Transverse colon (tissue), 4 donors: ENCODE results near the gene PLEKHA6. TPM values are rescaled to one million over a fixed set of nuclear protein-coding genes. Genes with fewer than 3 reads are reported as not detected.

Source experiments
- DNase-seq: peaks from one replicate; pipeline ENCODE4 v3.0.0-alpha.2; 2019
- H3K27ac ChIP-seq, 4 donors: fragments of 200-600 bp; sonication (generic); 2 replicates each; pipeline ENCODE4 v1.5.1; 2016 to 2018; ENCODE audit warnings: inconsistent platforms in 4 of 4
- H3K27me3 ChIP-seq: fragments of 200-600 bp; sonication (generic); 2 replicates; pipeline ENCODE4 v1.5.1; 2017; ENCODE audit warnings: inconsistent platforms
- H3K36me3 ChIP-seq, 4 donors: fragments of 200-600 bp; sonication (generic); 2 replicates each; pipeline ENCODE4 v1.5.1; 2017 to 2019; ENCODE audit warnings: inconsistent platforms in 4 of 4
- H3K4me1 ChIP-seq, 4 donors: fragments of 200-600 bp; sonication (generic); 2 replicates each; pipeline ENCODE4 v1.5.1; 2017 to 2020; ENCODE audit warnings: inconsistent platforms in 4 of 4
- H3K4me3 ChIP-seq, 4 donors: fragments of 200-600 bp; sonication (generic); 1 replicate in 1 of 4; 2 replicates in 3 of 4; pipeline versions ENCODE4 v1.5.1 to v1.6.1; 2017 to 2019; ENCODE audit warnings: inconsistent platforms in 4 of 4
- H3K9me3 ChIP-seq, 2 donors: fragments of 200-600 bp; sonication (generic); 2 replicates each; pipeline ENCODE4 v1.5.1; 2017 to 2019; ENCODE audit warnings: inconsistent platforms in 2 of 2
- CTCF ChIP-seq, 5 experiments: fragments of 200-600 bp in 3 of 5; fragments of 450-650 bp in 2 of 5; sonication (generic) in 3 of 5; IDR thresholded peaks; 1 replicate in 2 of 5; 2 replicates in 3 of 5; pipeline ENCODE4 v1.5.1; 2016 to 2017; ENCODE audit warnings: antibody characterized with exemption in 5 of 5, inconsistent platforms in 3 of 5, mild to moderate bottlenecking in 2 of 5, moderate library complexity in 1 of 5
- EP300 ChIP-seq: sonication (generic); formaldehyde crosslinking; IDR thresholded peaks from one replicate; pipeline ENCODE4 v1.6.1; 2017; ENCODE audit warnings: antibody characterized with exemption, low read depth
- POLR2A ChIP-seq: fragments of 450-650 bp; IDR thresholded peaks from one replicate; pipeline ENCODE4 v1.6.1; 2016; ENCODE audit warnings: antibody characterized with exemption, mild to moderate bottlenecking, moderate library complexity
- POLR2AphosphoS5 ChIP-seq, 3 donors: sonication (generic); formaldehyde crosslinking; IDR thresholded peaks; one replicate each; pipeline ENCODE4 v1.6.1; 2016; ENCODE audit warnings: antibody characterized with exemption in 3 of 3
- WGBS, 2 donors: methylation state at CpG; one replicate each; pipeline ENCODE4 v1.1.5; 2018; ENCODE audit warnings: low coverage in 1 of 2; 5-methylcytosine and 5-hydroxymethylcytosine counted together
- in situ Hi-C, 4 donors: fragments of 200-750 bp; cut with MboI; loops; one replicate each; pipeline versions ENCODE4 v1.15.0 to v1.15.1; 2017; ENCODE audit warnings: low sequenced_read_pairs in 3 of 4, low pct_ligation_motif_present in 1 of 4, low pct_unique_long_range_greater_than_20kb in 1 of 4
- intact Hi-C: fragments of 100-400 bp; cut with DNase I; formaldehyde crosslinking; loops from one replicate; pipeline ENCODE4 v1.15.1; 2023; ENCODE audit warnings: low total_unique reads
- total RNA-seq, 4 donors: library from RNA; depleted of rRNA; stranded (reverse); fragments of >200 nt; gene quantifications; one replicate each; pipeline ENCODE4 v1.1.0, GENCODE V29; 2016

PLEKHA6 gene
- total RNA-seq, 4 donors from 2014 or later, result 58.7 to 209 (median 97.9) TPM

DNA sequence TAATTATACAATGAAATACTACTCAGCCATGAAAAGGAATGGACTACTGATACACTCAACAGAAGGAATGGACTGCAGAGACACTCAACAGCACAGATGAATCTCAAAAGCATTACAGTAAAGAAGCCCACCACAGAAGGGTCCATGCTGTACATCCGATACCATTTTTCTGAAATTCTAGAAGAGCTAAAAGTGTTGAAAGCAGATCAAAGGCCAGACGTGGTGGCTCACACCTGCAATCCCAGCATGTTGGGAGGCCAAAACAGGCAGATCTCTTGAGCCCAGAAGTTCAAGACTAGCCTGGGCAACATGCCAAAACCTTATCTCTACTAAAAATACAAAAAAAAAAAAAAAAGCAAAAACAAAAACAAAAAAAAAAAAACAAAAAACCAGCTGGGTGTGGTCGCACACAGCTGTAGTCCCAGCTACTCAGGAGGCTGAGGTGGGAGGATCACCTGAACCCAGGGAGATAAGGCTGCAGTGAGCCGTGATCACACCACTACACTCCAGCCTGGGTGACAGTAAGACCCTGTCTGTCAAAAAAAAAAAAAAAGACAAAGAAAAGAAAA, 36.4 kb upstream of the PLEKHA6 start:
- Histone ChIP-seq H3K4me1 (peaks cover 2 to 13% (median 5%) of the 10 kb centered on the region in 4 donors), H3K27me3 (no peaks in the 10 kb centered on the region), H3K27ac (no peak overlapping the region), H3K9me3 (no peaks in the 10 kb centered on the region), H3K4me3 (no peak overlapping the region), H3K36me3 (peaks cover 0 to 11% (median 0%) of the 10 kb centered on the region in 4 donors)
- 82 to 83% methylated on average over 4 of the region's 4 CpGs for WGBS, 2 donors
- in situ Hi-C loops (no loop called here), intact Hi-C loops (no loop called here)
- no peak for DNase-seq
- no peak for TF ChIP-seq CTCF (IDR thresholded peaks at IDR 0.05)
- TF ChIP-seq POLR2AphosphoS5 (IDR thresholded peaks at IDR 0.05), result no peak
- TF ChIP-seq POLR2A, result no peak

DNA sequence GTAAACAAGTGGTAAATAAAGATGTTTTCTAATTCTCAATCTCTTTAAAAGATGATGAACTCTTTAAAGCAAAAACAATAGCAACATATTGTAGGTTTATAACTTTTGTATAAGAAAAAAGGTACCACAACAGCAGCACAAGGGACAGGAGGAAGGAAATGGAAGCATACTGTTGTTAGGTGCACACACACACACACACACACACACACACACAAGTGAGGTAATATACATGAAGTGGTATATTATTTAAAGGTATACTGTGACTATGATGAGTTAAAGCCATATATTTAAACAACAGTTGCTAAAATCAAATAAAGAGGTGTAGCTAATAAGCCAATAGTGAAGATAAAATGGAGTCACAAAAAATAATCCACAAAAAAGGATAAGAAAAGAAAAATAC, 31.9 kb upstream of the PLEKHA6 start:
- H3K27ac ChIP-seq, result peak overlapping the region in 3 of 4 donors; percentile 52 to 67 (median 64)
- no peaks in the 10 kb centered on the region for H3K9me3 ChIP-seq
- no peak for TF ChIP-seq CTCF (IDR thresholded peaks at IDR 0.05)
- no peak for TF ChIP-seq POLR2AphosphoS5 (IDR thresholded peaks at IDR 0.05)
- no peak for TF ChIP-seq POLR2A
- TF ChIP-seq EP300, result no peak
- intact Hi-C loops, result no loop called here
- no peak overlapping the region for H3K4me3 ChIP-seq
- H3K4me1 ChIP-seq, result peaks cover 0 to 15% (median 9%) of the 10 kb centered on the region in 4 donors
- DNase-seq, result no peak
- H3K36me3 ChIP-seq, result no peaks in the 10 kb centered on the region
- in situ Hi-C loops, result no loop called here
- H3K27me3 ChIP-seq, result no peaks in the 10 kb centered on the region

DNA sequence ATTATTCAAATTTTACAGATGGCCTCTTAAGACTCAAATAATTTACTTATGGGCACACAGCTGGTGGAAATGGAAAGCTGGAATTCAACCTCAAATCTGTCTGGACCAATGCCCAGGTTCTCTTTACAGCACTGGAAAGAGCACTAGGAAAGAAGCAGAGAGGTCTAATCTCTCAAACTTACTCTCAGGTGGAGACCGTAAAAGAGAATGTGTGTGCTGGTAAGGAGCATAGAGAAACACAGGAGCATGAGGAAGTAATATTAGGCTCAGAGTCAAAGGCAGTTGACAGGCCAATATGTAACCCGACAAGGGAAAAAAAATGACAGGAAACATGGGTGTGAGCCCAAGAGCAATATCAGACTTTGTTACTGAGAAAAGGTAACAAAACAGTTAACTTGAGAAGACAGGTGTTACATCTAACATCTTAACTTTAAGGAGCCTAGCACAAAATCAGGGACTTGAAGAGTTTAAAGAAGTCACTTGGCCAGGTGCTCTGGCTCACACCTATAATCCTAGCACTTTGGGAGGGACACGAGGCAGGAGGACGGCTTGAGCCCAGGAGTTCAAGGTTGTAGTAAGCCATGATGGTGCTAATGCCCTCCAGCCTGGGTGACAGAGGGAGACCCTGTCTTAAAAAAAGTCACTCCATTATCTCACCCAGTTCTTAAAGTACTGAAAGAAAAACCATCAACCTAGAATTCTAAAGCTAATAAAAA, 31.2 kb upstream of the PLEKHA6 start:
- 17 to 34% methylated on average over 2 to 4 of the region's 4 CpGs for WGBS, 2 donors
- no peak overlapping the region for H3K4me3 ChIP-seq
- H3K4me1 ChIP-seq, result peaks cover 0 to 15% (median 9%) of the 10 kb centered on the region in 4 donors
- no peaks in the 10 kb centered on the region for H3K9me3 ChIP-seq
- H3K27me3 ChIP-seq, result no peaks in the 10 kb centered on the region
- H3K27ac ChIP-seq, result peak overlapping the region; percentile 52 to 67 (median 62)
- no peaks in the 10 kb centered on the region for H3K36me3 ChIP-seq
- intact Hi-C loops (no loop called here), in situ Hi-C loops (no loop called here)
- no peak for TF ChIP-seq POLR2AphosphoS5 (IDR thresholded peaks at IDR 0.05)
- no peak for TF ChIP-seq CTCF (IDR thresholded peaks at IDR 0.05)
- TF ChIP-seq POLR2A, result no peak
- no peak for TF ChIP-seq EP300
- DNase-seq, result no peak

DNA sequence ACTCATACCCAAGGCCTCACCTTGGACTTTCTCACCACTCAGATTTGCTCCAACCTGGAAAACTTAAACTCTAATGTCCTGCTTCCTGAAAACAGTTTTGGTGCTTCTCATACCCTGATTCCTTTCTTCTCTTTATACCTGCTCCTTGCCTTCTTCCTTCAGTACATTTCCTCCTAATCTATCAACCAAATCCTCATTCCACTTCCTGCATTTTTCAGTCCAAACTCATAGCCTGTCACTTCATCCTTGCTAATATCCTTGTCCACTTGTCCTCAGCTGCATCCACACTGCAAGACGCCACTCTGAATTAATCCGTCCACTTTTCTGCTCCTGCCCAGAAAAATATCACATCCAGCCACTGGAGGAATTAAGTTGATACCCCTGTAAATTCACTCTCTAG, 26.0 kb upstream of the PLEKHA6 start:
- Histone ChIP-seq H3K27me3 (no peaks in the 10 kb centered on the region), H3K27ac (no peak overlapping the region), H3K4me1 (peaks cover 0 to 12% (median 6%) of the 10 kb centered on the region in 4 donors), H3K9me3 (no peaks in the 10 kb centered on the region), H3K36me3 (no peaks in the 10 kb centered on the region), H3K4me3 (no peak overlapping the region)
- intact Hi-C loops, result no loop called here
- WGBS, 2 donors, result 92 to 100% methylated on average over 1 to 2 of the region's 2 CpGs
- in situ Hi-C loops, result no loop called here
- no peak for DNase-seq
- TF ChIP-seq POLR2A, result no peak
